ENCODE results near the gene HOXA2. TPM values are rescaled to one million over a fixed set of nuclear protein-coding genes. Genes with fewer than 3 reads are reported as not detected.

Gene HOXA2
- total RNA-seq, 4 donors from 2014 or later = 0.34 to 4.2 (median 1.9) TPM

DNA sequence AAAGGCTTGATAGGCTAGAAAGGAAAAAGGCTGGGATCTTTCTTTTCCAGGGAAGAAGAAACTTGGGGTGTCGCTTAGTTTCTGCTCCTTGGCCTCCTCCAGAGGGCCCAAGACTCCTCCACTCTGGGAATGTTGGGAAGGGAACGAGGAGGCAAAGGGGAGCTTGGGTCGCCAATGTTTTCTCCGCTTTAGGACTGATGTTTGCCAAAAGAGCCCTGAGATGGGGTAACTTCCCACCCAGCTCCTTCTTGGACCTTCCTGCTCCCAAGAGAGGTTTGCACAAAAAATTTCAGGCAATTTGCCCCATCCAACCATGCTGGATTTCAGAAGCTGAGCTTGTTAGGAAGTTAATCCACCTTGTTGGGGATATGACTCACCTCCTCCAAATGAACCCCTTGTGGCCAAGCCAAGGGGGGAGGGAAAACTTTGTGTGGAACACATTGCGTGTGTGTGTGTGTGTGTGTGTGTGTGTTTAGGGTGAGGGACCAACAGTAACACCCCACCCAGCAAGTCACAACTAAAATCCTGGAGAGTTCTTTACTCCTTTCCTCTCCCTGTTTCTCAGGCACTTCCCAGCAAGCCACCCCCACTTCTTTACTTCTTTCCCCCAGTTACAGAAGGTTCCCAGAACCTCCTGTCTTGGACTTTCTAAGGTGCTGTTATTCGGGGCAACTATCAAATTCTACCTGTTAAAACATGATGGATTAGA is 8.7 kb upstream of the HOXA2 start:
- Histone ChIP-seq H3K4me3 (peak overlapping the region; percentile 32), H3K36me3 (peaks cover 12% of the 10 kb centered on the region), H3K9me3 (no peaks in the 10 kb centered on the region), H3K27ac (peak overlapping the region; percentile 73), H3K27me3 (no peaks in the 10 kb centered on the region), H3K4me1 (peaks cover 45% of the 10 kb centered on the region)
- 59% methylated on average over 6 of the region's 6 CpGs for WGBS
- TF ChIP-seq, protein P1, sequence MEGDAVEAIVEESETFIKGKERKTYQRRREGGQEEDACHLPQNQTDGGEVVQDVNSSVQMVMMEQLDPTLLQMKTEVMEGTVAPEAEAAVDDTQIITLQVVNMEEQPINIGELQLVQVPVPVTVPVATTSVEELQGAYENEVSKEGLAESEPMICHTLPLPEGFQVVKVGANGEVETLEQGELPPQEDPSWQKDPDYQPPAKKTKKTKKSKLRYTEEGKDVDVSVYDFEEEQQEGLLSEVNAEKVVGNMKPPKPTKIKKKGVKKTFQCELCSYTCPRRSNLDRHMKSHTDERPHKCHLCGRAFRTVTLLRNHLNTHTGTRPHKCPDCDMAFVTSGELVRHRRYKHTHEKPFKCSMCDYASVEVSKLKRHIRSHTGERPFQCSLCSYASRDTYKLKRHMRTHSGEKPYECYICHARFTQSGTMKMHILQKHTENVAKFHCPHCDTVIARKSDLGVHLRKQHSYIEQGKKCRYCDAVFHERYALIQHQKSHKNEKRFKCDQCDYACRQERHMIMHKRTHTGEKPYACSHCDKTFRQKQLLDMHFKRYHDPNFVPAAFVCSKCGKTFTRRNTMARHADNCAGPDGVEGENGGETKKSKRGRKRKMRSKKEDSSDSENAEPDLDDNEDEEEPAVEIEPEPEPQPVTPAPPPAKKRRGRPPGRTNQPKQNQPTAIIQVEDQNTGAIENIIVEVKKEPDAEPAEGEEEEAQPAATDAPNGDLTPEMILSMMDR (IDR thresholded peaks at IDR 0.05) = no peak
- TF ChIP-seq POLR2A (IDR thresholded peaks at IDR 0.05) (no peak), EP300 (IDR thresholded peaks at IDR 0.05) (no peak)
- DNase-seq (ENCODE audit: low spot score in 2 of 2) = no peak

DNA sequence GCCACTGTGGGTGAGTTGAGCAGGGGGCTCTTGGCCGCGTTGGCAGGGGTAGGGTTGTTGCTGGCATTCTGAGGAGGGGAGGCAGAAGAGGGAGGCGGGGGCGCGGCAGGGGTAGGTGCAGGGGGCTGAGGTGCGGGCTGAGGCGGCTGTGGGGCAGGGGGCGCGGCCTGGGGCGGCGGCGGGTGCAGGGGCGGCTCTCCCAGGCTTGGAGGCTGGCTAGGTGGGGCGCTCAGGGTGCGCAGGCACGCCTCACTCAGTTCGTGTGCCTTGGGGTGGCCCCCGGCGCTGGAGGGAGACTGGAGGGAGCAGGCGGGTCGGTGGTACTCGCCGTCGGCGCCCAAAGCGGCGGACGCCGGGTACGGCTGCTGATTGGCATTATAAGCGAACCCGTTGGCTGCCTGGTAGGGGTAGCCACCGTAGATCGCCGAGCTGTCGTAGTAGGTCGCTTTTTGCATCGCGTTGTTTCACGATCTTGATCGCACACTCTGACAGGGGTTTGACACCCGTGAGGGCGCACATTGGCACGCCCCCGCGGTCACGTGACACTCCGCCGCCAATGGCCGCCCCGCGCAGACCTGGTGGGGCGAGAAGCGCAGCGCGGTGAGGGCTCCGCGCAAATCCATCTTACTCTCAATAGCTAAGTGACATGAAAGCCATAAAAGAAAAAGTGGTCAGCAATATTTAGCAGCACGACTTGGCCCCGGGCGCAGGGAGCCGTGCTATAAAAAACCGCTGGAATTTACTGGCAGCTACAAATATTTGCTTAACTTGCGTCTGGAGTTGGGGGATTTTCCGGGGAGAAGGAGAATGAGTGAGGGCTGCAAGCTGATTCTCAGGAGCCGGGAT is 7.9 kb upstream of the HOXA2 start:
- no peaks in the 10 kb centered on the region for H3K27me3 ChIP-seq
- H3K4me1 ChIP-seq = peaks cover 43% of the 10 kb centered on the region
- no peaks in the 10 kb centered on the region for H3K9me3 ChIP-seq
- peaks cover 12% of the 10 kb centered on the region for H3K36me3 ChIP-seq
- TF ChIP-seq, protein P1 (IDR thresholded peaks at IDR 0.05) = no peak
- TF ChIP-seq EP300 (IDR thresholded peaks at IDR 0.05) = no peak
- 73% methylated on average over 45 of the region's 66 CpGs for WGBS
- DNase-seq (ENCODE audit: low spot score in 2 of 2) = peak in 1 of 2 donors; percentile 59
- peak overlapping the region; percentile 32 for H3K4me3 ChIP-seq
- H3K27ac ChIP-seq = peak overlapping the region; percentile 73

DNA sequence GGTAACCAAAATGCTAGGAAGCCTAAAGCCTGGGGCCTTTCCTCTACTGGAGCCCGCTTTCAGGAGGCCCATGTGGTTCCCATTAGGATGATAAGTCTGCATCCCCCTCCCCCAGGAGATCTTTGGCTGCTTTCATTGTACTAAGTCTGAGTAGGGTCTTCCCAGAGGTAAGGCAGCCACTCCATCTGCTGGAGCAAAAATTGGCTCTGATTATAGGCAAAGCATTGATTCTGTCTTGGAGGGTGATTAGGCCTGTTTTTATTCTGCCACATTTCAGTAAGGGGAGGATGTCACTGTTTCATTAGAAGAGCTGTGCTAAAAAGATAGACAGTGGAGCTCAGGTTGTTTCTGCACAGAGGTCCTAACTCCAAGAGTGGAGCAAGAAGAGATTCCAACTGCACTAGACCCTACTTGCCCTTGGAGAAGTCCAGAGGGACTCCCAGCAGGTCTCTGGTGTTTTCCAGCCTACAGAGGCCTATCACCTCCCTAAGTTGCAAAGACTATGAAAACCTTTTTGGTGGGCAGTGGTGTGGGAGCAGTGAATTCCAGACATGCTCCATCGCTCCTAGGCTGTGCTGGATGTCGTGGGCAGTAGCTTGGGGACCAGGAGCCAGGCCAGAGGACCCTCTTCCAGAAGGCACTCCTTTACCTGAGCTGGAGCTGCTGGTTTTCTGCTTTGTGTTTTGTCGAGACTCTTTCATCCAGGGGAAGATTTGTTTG is 7.1 kb upstream of the HOXA2 start:
- H3K4me3 ChIP-seq = peak overlapping the region; percentile 32
- 96% methylated on average over 4 of the region's 4 CpGs for WGBS
- no peaks in the 10 kb centered on the region for H3K9me3 ChIP-seq
- TF ChIP-seq EP300 (IDR thresholded peaks at IDR 0.05) (no peak), POLR2AphosphoS5 (IDR thresholded peaks at IDR 0.05) (no peak), POLR2A (IDR thresholded peaks at IDR 0.05) (no peak)
- TF ChIP-seq, protein P1 (IDR thresholded peaks at IDR 0.05) = no peak
- peaks cover 38% of the 10 kb centered on the region for H3K4me1 ChIP-seq
- H3K27ac ChIP-seq = peak overlapping the region; percentile 73
- DNase-seq (ENCODE audit: low spot score in 2 of 2) = no peak
- H3K27me3 ChIP-seq = no peaks in the 10 kb centered on the region
- peaks cover 12% of the 10 kb centered on the region for H3K36me3 ChIP-seq

DNA sequence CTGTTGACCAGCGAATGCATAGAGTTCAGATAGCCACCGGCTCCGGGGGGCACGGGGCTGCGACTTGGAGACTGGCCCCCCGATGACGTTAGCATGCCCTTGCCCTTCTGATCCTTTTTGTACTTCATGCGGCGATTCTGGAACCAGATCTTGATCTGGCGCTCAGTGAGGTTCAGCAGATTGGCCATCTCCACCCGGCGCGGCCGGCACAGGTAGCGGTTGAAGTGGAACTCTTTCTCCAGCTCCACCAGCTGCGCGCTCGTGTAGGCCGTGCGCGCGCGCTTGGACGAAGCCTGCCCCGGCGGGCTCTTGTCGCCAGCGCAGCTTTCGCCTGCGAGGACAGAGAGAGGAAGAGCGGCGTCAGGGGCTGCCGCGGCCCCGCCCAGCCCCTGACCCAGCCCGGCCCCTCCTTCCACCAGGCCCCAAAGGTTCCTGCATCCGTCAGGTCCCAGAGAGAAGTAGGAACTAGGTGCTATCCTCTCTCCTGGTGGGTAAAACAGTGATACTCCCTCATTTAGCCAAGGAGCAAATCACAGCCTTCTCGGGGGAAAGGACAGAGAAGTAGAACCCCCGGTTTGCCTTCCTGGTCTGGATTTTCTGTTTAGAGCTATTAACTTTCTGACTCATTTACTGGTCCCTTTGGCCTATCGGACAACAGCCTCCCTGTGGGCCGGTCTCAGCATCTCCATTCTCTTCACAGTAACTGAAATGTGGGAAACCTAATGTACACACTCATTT is 6.1 kb upstream of the HOXA2 start:
- TF ChIP-seq, protein P1 (IDR thresholded peaks at IDR 0.05) = no peak
- no peak for TF ChIP-seq EP300 (IDR thresholded peaks at IDR 0.05)
- Histone ChIP-seq H3K27me3 (no peaks in the 10 kb centered on the region), H3K9me3 (no peaks in the 10 kb centered on the region), H3K4me3 (peak overlapping the region; percentile 23), H3K27ac (peak overlapping the region; percentile 60), H3K4me1 (peaks cover 31% of the 10 kb centered on the region), H3K36me3 (peaks cover 12% of the 10 kb centered on the region)
- WGBS = 78% methylated on average over 41 of the region's 41 CpGs
- DNase-seq (ENCODE audit: low spot score in 2 of 2) = peak in 1 of 2 donors; percentile 58

All from suprapubic skin (tissue), 4 donors.